ENCODE data around the gene CNTROB.
"Not testable (repeated sequence)": the region's sequence is repeated elsewhere in the genome, so short reads cannot be mapped to it uniquely, and the experiment has no call there.

CNTROB gene

GRCh38 chr17:7943291-7943690 lies 11.3 kb downstream of the CNTROB start:
- FAIRE-seq: no peak

GRCh38 chr17:7944326-7944725 lies 12.3 kb downstream of the CNTROB start:
- FAIRE-seq: no peak

- no peak for FAIRE-seq
These were observed 13.6 kb downstream of the CNTROB start for GRCh38 chr17:7945651-7946050.

DNA sequence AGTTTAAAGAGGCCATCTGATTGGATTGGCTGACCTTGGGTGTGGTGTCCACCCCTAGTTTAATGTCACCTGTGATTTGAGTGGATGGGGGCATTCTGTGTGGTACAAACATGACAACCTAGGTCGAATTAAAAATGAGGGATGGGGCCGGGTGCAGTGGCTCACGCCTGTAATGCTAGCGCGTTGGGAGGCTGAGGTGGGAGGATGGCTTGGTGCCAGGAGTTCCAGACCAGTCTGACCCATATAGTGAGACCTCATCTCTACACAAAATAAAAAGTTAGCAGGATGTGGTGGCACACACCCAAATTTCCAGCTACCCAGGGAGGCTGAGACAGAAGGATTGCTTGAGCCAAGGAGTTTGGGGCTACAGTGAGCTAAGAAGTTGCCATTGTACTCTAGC lies 14.4 kb downstream of the CNTROB start:
- FAIRE-seq: no peak

- FAIRE-seq: no peak
These were observed 15.6 kb downstream of the CNTROB start for GRCh38 chr17:7947651-7948050.

DNA sequence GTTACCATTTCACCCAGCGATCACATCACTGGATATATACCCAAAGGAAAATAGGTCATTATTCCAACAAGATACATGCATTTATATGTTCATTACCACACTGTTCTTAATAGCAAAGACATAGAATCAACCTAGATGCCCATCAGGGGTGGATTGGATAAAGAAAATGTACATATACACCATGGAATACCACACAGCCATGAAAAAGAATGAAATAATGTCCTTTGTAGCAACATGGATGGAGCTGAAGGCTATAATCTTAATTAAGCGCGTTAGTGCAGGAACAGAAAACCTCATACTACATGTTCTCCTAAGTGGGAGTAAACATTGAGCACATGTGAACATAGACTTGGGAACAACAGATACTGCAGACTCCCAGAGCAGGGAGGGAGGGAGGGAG lies 18.6 kb downstream of the CNTROB start:
- no peak for FAIRE-seq

DNA sequence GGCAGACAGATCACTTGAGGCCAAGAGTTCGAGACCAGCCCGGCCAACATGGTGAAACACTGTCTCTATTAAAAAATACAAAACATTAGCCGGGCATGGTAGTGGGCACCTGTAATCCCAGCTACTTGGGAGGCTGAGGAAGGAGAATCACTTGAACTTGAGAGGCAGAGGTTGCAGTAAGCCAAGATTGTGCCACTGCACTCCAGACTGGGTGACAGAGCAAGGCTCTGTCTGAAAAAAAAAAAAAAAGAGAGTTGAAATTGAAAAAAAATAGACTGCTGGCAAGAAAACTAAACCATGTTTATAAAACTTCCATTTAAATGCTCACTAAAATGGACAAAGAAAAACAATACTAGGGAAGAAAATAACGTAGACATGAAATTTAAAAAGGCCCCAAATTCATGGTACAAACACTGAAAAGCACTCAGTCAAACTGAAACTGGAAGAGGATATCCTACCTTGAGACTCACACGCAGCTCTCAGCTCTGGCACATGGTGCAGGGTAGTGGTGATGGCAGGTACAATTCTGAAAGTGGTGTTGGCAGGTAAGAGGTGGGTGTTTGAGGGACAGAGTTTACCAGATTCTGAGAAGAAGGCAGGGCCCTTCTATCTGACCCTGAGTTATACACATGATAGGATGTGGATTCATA lies 19.3 kb downstream of the CNTROB start:
- no peak for FAIRE-seq

- not testable (repeated sequence) for FAIRE-seq
These were observed 21.3 kb downstream of the CNTROB start for GRCh38 chr17:7953266-7953665.

- FAIRE-seq: no peak
These were observed 23.6 kb downstream of the CNTROB start for GRCh38 chr17:7955414-7956227.

DNA sequence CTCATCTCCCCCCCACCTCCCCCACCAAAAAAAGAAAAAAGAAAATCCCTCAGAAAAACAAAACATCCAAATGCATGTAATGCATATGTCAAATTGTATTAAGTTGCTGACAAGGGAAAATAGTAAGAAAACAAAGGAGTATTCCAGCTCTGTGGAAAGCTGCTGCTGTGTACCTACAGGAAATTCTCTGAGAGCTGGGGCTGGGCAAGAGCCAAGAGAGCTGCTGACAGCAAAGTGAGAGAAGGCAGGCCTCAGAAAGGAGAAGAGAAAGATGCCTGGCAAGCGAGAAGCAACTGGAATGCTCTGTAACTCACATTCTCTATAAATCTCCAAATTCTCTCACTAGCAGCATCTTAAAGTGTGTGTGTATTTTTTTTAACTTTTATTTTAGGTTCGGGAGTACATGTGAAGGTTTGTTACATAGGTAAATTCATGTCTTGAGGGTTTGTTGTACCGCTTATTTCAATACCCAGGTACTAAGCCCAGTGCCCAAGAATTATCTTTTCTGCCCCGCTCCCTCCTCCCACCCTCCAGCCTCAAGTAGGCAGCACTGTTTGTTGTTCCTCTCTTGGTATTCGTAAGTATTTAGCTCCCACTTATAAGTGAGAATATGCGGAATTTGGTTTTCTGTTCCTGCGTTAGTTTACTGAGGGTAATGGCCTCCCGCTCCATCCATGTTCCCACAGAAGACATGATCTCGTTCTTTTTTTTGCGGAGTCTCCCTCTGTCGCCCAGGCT lies 24.4 kb downstream of the CNTROB start:
- FAIRE-seq: no peak

DNA sequence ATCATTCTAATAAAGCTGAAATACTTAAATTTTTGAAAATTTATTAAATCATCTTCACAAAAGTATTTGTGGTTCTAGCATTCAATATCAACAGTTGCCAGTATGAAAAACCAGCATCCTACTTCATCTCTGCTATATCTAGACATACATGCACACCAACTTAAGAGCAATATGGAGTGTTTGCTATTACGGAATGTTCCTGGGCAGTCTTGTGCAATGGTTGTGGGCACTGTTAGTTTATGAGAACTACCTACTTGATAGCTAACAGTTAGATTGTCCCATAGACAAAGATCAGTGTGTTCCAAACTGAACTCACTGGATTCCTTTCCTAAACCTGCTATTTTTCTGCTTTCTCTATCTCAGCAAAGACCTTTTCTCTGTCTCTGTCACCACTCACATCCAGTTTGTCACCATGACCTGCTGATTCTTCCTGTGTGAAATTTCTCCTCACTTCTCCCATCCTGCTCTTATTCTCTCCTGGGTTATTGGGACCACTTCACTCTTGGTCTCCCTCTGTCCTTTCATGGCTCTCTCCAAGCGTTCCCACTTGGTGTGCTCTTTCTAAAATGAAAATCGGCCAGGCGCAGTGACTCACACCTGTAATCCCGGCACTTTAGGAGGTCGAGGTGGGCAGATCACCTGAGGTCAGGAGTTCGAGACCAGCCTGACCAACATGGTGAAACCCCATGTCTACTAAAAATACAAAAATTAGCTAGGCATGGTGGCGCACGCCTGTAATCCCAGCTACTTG lies 27.7 kb downstream of the CNTROB start:
- no peak for FAIRE-seq

- FAIRE-seq: no peak
These were observed 29.4 kb downstream of the CNTROB start for GRCh38 chr17:7961421-7961820.

DNA sequence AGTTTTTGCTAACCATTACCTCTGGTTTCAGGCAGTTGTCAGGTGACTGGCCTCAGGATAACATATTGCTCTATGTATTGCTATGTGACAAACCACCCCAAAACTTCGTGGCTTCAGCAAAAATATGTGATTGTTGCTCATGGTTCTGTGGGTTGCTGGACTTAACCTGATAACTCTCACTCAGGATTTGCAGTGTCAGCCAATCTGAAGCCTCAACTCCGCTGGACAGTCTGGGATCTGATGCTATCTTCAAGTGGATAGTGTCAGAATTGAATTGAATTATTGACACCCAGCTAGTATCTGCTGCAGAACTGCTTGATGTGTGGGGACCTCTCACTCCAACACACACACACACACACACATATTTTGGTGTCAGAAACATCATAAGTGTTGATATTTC lies 35.7 kb downstream of the CNTROB start:
- no peak for FAIRE-seq

DNA sequence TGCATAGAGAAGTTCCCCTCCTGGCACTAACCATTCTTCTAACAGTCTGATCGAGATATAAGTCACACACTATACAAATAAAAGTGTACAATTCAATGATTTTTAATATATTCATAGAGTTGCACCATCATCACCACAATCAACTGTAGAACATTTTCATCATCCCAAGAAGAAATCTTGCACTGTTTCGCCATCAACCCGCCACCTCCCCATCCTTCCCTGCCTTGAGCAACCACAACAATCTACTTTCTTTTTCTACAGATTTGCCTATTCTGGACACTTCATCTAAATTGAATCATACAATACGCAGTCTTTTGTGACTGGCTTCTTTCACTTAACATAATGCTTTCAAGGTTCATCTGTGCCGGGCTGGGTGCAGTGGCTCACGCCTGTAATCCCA lies 37.4 kb downstream of the CNTROB start:
- no peak for FAIRE-seq

- FAIRE-seq: no peak
These were observed 39.6 kb downstream of the CNTROB start for GRCh38 chr17:7971651-7972050.

DNA sequence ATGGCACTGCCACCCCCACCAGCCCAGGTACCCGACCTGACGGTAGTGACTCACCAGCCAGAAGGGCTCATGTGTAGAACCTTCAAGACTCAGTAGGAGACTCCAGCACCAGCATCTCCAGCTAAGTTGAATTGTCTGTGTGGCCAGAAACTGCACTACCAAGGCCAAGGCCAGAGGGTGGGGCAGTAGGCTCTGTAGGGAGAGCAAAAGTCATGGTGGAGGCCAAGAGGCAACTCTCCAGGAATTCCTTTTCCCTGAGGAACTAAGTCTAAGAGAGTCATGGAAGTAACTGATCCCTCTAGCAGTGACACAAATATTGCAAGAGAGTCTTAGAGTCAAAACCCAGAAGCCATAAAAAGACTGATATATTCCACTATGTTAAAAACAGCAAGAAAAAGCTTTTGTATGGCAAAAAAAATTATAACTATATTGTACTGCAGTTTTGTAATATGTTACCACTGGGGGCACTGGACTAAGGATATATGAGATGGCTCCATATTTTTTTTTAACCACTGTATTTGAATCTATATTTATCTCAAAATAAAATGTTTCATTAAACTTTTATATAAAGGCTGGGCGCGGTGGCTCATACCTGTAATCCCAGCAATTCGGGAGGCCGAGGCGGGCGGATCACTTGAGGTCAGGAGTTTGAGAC lies 40.3 kb downstream of the CNTROB start:
- no peak for FAIRE-seq

DNA sequence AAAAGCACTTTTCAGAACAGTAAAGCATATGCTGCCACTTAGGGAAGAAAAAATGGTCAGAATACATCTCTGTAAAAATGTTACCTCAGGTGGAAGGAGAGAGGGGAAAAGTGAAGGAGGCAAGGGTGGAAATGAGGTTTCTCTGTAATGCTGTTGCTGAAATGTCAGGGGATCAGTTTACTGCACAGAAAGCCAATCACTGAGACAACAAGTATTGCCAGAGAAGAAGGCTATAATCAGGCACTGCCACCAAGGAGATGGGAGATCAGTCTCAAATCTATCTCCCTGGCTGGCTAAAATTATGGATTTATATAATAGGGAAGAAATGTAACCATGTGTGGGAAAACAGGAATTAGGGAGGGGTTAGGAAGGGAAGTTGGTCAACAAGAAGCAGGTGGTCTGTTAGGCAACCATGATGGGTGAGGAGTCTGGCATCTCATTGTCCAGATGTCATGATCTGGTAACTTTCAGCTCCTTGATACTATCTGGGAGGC lies 42.7 kb downstream of the CNTROB start:
- no peak for FAIRE-seq

GRCh38 chr17:7977039-7977438 lies 45.0 kb downstream of the CNTROB start:
- no peak for FAIRE-seq

DNA sequence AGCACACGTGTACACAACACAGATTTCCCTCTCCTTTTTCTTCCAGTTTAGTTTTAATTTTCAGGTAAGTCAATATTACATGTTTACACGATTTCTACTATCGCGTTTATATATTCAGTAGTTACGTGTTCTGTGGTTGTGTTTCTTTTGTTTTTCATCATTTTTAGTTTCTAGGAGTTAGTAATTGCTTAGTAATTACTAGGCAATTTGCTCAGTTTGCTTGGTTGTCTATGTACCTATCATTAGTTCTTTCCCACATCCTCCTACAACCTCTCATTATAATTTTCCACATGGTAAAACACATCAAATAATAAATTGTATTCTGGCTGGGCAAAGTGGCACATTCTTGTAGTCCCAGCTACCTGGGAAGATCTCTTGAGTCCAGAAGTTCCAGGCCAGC lies 45.8 kb downstream of the CNTROB start:
- no peak for FAIRE-seq

DNA sequence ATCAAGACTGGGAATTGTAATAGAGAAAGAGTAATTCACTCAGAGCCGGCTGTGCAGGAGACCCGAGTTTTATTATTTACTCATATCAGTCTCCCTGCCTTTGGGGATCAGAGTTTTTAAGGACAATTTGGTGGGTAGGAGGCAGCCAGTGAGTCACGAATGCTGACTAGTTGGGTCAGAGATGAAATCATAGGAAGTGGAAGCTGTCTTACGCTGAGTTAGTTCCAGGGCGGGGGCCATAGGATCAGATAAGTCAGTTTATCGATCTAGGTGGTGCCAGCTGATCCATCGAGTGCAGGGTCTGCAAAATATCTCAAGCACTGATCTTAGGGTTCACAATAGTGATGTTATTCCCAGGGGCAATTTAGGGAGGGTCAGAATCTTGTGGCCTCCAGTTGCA lies 50.2 kb downstream of the CNTROB start:
- no peak for FAIRE-seq

GRCh38 chr17:7982666-7983065 lies 50.7 kb downstream of the CNTROB start:
- no peak for FAIRE-seq

GRCh38 chr17:7984904-7985303 lies 52.9 kb downstream of the CNTROB start:
- no peak for FAIRE-seq

All from G401.6 (cell line).